WTC11 (cell line): ENCODE results near the gene ALK. TPM values are rescaled to one million over a fixed set of nuclear protein-coding genes. Genes with fewer than 3 reads are reported as not detected.

ENCODE experiments used
- ATAC-seq: fragments of 200-7000 bp; cut with Tn5 transposase; 2 replicates; pipeline ENCODE4 v1.10.0; 2021; ENCODE audit warnings: mild to moderate bottlenecking, moderate library complexity
- CTCF ChIA-PET: fragments of 300-600 bp; sonication (Branson Sonifier 250); formaldehyde crosslinking; loops from one replicate; lab custom pipeline; 2021; ENCODE audit warnings: antibody characterized with exemption; lab: Charles Lee
- POLR2A ChIA-PET: fragments of 350-600 bp; sonication (Branson Sonifier 250); formaldehyde crosslinking; loops from one replicate; lab custom pipeline; 2021; ENCODE audit warnings: antibody characterized with exemption; lab: Charles Lee
- DNase-seq: peaks from one replicate; pipeline ENCODE4 v3.0.0; 2021; ENCODE audit warnings: low spot score
- H3K27ac Mint-ChIP-seq: 2 replicates; pipeline ENCODE4 v1.8.0; 2021; ENCODE audit warnings: mixed read lengths
- H3K27me3 Mint-ChIP-seq: 2 replicates; pipeline ENCODE4 v1.8.0; 2021; ENCODE audit warnings: low read depth, mild to moderate bottlenecking, moderate library complexity, mixed read lengths
- H3K36me3 Mint-ChIP-seq: 2 replicates; pipeline ENCODE4 v1.8.0; 2021; ENCODE audit warnings: mixed read lengths
- H3K4me1 Mint-ChIP-seq: 2 replicates; pipeline ENCODE4 v1.8.0; 2022; ENCODE audit warnings: mixed read lengths
- H3K4me3 Mint-ChIP-seq: 2 replicates; pipeline ENCODE4 v1.8.0; 2021; ENCODE audit warnings: mild to moderate bottlenecking, moderate library complexity, mixed read lengths
- H3K9me3 Mint-ChIP-seq: 2 replicates; pipeline ENCODE4 v1.8.0; 2021; ENCODE audit warnings: mixed read lengths
- AFF4 ChIP-seq: sonication (generic); formaldehyde crosslinking; IDR thresholded peaks from 2 replicates; pipeline ENCODE4 v1.8.1; 2023; ENCODE audit warnings: mild to moderate bottlenecking, missing genetic modification reagents, borderline replicate concordance
- ARID4B ChIP-seq: sonication (generic); formaldehyde crosslinking; IDR thresholded peaks from 2 replicates; pipeline ENCODE4 v1.8.0; 2023; ENCODE audit warnings: missing genetic modification reagents, mild to moderate bottlenecking, borderline replicate concordance
- CBFB ChIP-seq: sonication (generic); formaldehyde crosslinking; IDR thresholded peaks from 2 replicates; pipeline ENCODE4 v1.8.1; 2022; ENCODE audit warnings: mild to moderate bottlenecking, low read depth, missing genetic modification reagents
- CREM ChIP-seq: sonication (generic); formaldehyde crosslinking; IDR thresholded peaks from 2 replicates; pipeline ENCODE4 v1.8.1; 2022; ENCODE audit warnings: mild to moderate bottlenecking, missing genetic modification reagents, moderate library complexity
- E2F1 ChIP-seq: sonication (generic); formaldehyde crosslinking; IDR thresholded peaks from 2 replicates; pipeline ENCODE4 v1.8.0; 2022; ENCODE audit warnings: mild to moderate bottlenecking, missing genetic modification reagents
- E2F5 ChIP-seq: sonication (generic); formaldehyde crosslinking; IDR thresholded peaks from 2 replicates; pipeline ENCODE4 v1.8.1; 2022; ENCODE audit warnings: mild to moderate bottlenecking, moderate library complexity, missing genetic modification reagents
- ERG ChIP-seq: fragments of 250-450 bp; sonication (Bioruptor Pico); IDR thresholded peaks from 2 replicates; pipeline ENCODE4 v1.8.0; 2021; ENCODE audit warnings: mild to moderate bottlenecking
- IRF1 ChIP-seq: sonication (generic); formaldehyde crosslinking; IDR thresholded peaks from 2 replicates; pipeline ENCODE4 v1.8.0; 2023; ENCODE audit warnings: missing genetic modification reagents
- MLX ChIP-seq: sonication (generic); formaldehyde crosslinking; IDR thresholded peaks from 2 replicates; pipeline ENCODE4 v1.8.1; 2023; ENCODE audit warnings: mild to moderate bottlenecking, missing genetic modification reagents, moderate library complexity
- PREB ChIP-seq: sonication (generic); formaldehyde crosslinking; IDR thresholded peaks from 2 replicates; pipeline ENCODE4 v1.8.1; 2022; ENCODE audit warnings: mild to moderate bottlenecking, missing genetic modification reagents, moderate library complexity, borderline replicate concordance
- RORB ChIP-seq: fragments of 250-450 bp; sonication (Bioruptor Pico); IDR thresholded peaks from 2 replicates; pipeline ENCODE4 v1.9.0; 2021; ENCODE audit warnings: mild to moderate bottlenecking
- SMAD4 ChIP-seq: sonication (generic); formaldehyde crosslinking; IDR thresholded peaks from 2 replicates; pipeline ENCODE4 v1.8.0; 2022; ENCODE audit warnings: mild to moderate bottlenecking, missing genetic modification reagents
- ZNF425 ChIP-seq: fragments of 250-450 bp; sonication (Bioruptor Pico); conservative IDR thresholded peaks from 2 replicates; pipeline ENCODE4 v1.9.0; 2021; ENCODE audit warnings: mild to moderate bottlenecking
- ZNF532 ChIP-seq: fragments of 250-450 bp; sonication (Bioruptor Pico); IDR thresholded peaks from 2 replicates; pipeline ENCODE4 v1.9.0; 2021; ENCODE audit warnings: mild to moderate bottlenecking, borderline replicate concordance
- total RNA-seq: library from RNA; stranded (reverse); gene quantifications from 3 replicates; pipeline ENCODE4 v1.2.3, GENCODE V29; 2021

Gene ALK
- total RNA-seq, 1 experiment from 2014 or later: not detected

- TF ChIP-seq PREB (CRISPR knock-in tag) (no peak), E2F1 (no peak), CREM (CRISPR knock-in tag) (no peak), CBFB (CRISPR knock-in tag) (no peak)
Measured at GRCh38 chr2:29776406-29776805, 145.0 kb downstream of the ALK start (continued).

- H3K36me3 Mint-ChIP-seq: no peaks in the 10 kb centered on the region
- no peak overlapping the region for H3K4me3 Mint-ChIP-seq
- H3K27me3 Mint-ChIP-seq: no peaks in the 10 kb centered on the region
- H3K9me3 Mint-ChIP-seq: no peaks in the 10 kb centered on the region
- DNase-seq: no peak
- CTCF ChIA-PET: no interaction called here
- POLR2A ChIA-PET: no interaction called here
- no peak for ATAC-seq
- no peak overlapping the region for H3K27ac Mint-ChIP-seq
- no peaks in the 10 kb centered on the region; the same call in 1 of the 2 replicates for H3K4me1 Mint-ChIP-seq
- TF ChIP-seq ZNF532 (CRISPR knock-in tag) (no peak), ERG (CRISPR knock-in tag) (no peak), MLX (CRISPR knock-in tag) (no peak), IRF1 (CRISPR knock-in tag) (no peak), RORB (no peak), ZNF425 (CRISPR knock-in tag) (no peak), SMAD4 (CRISPR knock-in tag) (no peak), ARID4B (CRISPR knock-in tag) (no peak), AFF4 (CRISPR knock-in tag) (no peak), E2F5 (CRISPR knock-in tag) (no peak)
Measured at GRCh38 chr2:29775937-29776336, 145.4 kb downstream of the ALK start.
